DMS114 treated with DMSO at 0.1 percent for 48 hours (cell line): ENCODE results near the gene MANSC1.

Source experiments
- DNase-seq: peaks from one replicate; lab custom pipeline; 2025; ENCODE audit not compliant: unreplicated experiment; lab: John Stamatoyannopoulos, UW

MANSC1 gene

GRCh38 chr12:12349711-12350665, at the start of gene MANSC1:
TSS of gene MANSC1 (minus strand) at chr12:12350242. CDS start at chr12:12343314, 6,928 bp downstream.
- peak; percentile 17 for DNase-seq

DNA sequence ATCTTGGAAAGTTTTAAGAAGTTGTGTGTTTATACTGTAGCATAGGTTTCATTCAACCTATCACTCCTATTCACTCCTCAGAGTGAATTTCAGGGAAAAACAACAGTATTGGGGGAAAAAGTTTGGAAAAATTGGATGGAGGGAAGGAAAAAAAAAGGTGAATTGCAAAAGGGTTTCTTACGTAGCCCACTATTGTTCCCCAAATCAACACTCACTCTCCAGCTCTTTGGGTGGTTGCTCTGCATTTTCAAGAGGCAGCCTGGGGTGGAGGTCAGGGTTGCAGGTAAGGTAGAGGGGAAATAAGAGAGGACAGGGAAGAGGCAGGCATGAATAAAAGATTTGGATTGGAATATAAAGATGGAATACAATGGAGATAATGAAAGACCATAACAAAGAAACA, 49.1 kb upstream of the MANSC1 start:
- DNase-seq: no peak

- no peak for DNase-seq
Observed at GRCh38 chr12:12398026-12398859, 48.2 kb upstream of the MANSC1 start.

DNA sequence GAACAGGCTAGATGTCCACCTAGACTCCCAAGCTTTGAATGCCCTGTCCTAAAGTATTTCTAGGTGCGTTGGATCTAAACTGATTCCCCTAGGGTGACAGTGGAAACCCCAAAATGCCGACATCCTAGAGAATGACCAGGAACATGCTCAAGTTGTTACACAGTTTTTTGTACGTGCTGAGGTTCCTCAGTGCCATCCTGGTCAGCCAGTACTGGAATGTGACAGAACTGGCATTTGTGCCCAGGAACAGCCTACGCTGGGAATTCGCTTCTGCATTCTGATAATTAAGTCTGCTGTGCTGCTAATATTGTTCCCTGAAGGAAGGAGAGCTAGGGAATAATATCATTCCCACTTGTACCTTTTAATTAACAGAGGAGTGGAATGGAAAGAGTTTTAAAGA, 47.1 kb upstream of the MANSC1 start:
- no peak for DNase-seq

- no peak for DNase-seq
Observed at GRCh38 chr12:12396694-12397093, 46.7 kb upstream of the MANSC1 start.

- no peak for DNase-seq
Observed at GRCh38 chr12:12393171-12393570, 43.1 kb upstream of the MANSC1 start.

DNA sequence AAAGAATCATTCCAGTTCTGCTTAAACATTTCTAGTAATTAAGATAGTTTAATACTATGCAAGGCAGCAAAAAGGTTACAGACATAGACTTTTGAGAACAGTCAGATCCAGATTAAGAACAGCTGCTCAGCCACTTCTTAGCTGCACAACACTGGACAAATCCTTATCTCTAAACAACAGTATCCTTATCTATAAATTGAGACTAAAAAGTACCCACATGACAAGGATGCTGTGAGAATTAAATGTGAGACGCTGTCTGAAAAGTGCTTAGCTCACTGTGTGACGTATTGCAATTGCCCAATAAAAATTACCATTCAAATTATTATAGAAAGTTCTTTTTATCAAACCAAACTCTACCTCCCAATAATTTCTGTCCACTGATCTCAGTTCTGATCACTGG, 42.4 kb upstream of the MANSC1 start:
- no peak for DNase-seq

DNA sequence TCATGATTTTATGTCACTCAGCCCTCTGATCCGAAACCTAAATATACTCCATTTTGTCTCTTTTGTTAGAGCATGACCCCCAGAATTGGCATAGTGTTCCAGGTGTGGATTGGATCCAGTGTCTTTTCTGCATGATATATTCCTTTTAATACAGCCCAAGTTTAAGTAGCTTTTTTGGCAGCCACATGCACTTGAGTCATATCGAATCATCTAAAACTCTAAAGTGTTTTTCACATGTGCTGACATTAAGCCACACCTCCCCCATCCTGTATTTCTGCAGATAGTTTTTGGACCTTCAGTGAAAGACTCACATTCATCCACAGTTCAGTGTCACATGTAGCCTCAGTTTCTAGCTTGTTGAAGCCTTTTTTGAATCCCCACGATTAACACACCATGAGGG, 37.5 kb upstream of the MANSC1 start:
- no peak for DNase-seq

GRCh38 chr12:12384571-12385340, 34.7 kb upstream of the MANSC1 start:
- DNase-seq: no peak

DNA sequence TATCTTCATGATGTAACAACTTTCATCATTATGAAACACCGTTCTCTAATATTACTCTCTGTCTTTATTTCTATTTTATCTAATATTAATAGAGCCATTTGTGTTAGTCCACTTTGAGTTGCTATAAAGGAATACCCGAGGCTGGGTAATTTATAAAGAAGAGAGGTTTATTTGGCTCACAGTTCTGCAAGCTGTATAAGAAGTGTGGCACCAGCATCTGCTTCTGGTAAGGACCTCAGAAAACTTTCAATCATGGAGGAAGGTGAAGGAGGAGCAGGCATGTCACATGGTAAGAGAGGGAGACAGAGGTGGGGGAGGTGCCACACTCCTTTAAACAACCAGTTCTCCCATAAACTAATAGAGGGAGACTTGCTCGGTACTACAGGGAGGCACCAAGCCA, 31.9 kb upstream of the MANSC1 start:
- no peak for DNase-seq

DNA sequence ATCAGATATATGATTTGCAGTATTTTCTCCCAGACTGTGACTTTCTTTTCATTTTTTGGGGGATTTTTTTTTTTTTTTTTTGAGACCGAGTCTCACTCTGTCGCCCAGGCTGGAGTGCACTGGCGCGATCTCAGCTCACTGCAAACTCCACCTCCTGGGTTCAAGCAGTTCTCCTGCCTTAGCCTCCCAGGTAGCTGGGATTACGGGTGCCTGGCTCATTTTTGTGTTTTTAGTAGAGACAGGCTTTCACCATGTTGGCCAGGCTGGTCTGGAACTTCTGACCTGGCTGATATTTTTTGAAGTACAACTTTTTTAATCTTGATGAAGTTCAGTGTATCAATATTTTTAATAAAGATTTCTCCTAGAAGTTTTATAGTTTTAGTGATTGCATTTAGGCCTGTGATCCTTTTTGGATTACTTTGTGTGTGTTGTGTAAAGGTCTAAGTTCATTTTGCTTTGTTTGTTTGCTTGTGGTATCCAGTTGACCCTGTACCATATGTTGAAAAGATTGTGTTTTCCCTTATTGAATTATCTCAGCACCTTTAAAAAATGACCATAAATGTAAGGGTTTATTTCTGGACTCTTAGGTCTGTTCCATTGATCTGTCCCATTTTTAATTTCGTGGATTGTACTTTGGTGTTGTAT, 31.0 kb upstream of the MANSC1 start:
- DNase-seq: no peak

DNA sequence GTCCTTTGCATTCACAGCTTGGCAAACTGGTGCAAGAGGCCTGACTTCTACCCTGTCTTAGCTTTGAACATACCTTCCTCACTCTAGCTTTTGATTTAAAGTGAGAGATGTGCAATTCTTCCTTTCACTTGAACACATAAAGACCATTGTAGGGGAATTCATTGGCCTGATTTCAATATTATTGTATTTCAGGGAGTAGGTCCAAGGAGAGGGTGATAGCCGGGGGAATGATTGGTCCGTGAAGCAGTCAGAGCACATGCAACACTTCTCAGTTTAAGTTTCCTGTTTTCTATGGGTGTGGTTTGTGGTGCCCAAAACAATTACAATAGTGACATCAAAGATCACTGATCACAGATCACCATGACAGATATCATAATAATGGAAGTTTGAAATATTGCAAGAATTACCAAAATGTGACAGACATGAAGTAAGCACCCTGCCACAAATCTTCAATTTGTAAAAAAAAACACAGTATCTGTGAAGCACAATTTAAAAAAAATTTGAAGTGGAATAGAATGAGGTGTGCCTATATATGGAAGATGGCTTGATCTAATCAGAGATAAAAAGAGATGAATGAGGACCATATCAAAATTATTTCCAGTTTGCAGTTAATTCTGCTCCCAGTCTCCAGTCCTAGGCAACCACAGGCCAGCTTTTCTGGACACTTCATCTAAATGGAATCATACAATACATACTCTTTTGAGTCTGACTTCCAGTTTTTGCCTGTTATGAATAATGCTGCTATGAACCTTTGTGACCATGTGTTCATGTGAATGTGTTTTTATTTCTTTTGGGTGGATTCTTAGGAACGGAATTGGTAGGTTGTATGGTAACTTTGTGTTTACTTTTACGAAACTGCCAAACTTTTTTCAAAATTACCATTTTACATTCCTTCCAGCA, 30.0 kb upstream of the MANSC1 start:
- DNase-seq: no peak

DNA sequence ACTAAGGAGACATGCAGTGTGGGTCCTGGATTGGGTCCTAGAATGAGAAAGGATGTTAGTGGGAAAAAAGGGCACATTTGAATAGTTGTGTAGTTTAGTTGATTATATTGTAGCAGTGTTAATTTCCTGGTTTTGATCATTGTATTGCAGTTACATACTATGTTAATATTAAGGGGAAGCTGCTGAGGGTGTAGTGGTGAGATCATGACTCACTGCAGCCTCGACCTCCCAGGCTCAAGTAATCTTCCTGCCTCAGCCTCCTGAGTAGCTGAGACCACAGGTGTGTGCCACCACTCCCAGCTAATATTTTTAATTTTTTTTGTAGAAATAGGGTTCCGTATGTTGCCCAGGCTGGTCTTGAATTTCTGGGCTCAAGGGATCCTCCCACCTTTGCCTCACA, 28.6 kb upstream of the MANSC1 start:
- no peak for DNase-seq

- peak; percentile 83 for DNase-seq
Observed at GRCh38 chr12:12376646-12377448, 26.8 kb upstream of the MANSC1 start.

DNA sequence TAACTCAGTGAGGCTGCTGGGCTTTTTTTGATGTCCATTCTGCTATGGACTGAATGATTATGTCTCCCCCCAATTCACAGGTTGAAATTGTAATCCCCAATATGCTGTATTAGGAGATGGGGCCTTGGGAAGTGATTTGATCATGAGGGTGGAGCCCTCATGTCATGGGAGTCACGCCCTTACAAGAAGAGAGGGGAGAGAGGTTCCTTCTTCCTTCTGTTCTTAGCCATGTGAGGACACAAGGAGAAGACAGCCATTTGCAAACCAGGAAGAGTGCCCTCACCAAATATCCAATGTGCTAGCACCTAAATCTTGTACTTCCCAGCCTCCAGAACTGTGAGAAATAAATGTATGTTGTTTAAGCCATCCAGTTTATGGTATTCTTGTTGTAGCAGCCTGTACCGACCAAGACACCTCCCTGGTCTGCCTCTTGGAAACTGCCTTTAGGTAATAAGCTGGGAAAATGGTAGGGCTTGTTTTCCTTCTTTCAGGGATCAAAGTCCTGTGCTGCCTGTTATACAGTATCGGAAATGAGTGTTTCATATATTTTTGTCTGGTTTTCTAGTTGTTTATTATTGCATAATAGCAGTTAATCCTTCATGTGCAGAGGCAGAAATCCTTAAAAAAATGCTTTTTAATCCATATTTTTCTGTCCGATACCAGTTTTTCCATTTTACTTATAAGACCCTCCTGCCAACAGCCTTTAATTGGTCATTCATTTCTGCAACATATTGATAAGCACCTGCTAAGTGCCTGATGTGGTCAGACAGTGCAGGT, 23.1 kb upstream of the MANSC1 start:
- DNase-seq: no peak

- no peak for DNase-seq
Observed at GRCh38 chr12:12367482-12367998, 17.5 kb upstream of the MANSC1 start.

DNA sequence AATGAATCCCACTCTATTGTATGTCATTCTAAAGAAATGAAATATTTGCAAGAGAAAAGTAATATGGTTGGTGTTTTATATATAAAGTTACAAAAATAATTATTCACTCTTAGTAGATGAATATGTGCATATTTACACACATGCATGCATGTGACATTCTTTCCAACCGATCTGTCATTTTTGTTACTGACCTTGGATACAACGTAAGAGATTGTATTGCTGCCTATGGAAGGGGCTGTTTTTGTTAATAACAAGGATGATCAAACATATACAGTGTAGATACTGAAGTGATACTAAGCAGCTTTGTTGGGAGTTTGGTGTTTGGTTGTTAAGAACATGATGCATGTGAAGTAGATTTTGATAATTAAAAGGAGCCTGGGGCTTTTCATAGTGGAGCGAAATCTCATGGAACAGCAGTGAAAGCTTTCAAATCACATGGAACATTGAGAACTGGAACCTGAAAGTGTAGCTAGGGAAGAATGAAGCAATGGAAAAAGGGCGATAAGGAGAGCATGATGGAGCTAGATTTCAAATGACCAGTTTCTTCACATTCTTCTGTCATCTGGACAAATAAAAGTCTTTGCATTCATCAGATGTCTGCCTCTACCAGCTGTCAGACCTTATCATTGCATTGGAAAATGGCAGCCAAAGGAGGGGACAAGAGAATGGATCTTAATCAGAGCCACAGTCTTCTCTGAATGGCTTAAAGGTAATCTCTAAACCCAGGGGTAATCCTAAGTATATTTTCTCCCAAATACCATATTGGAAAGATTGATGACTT, 16.8 kb upstream of the MANSC1 start:
- DNase-seq: no peak
